Cortex of kidney (tissue), 1 donor: ENCODE measurements around the gene CTDNEP1.
A peak's percentile ranks its signal among the peaks of the same experiment; 100 is the strongest.

Experiments
- DNase-seq: peaks from one replicate; lab custom pipeline; 2025; lab: John Stamatoyannopoulos, UW

The CTDNEP1 gene

DNA sequence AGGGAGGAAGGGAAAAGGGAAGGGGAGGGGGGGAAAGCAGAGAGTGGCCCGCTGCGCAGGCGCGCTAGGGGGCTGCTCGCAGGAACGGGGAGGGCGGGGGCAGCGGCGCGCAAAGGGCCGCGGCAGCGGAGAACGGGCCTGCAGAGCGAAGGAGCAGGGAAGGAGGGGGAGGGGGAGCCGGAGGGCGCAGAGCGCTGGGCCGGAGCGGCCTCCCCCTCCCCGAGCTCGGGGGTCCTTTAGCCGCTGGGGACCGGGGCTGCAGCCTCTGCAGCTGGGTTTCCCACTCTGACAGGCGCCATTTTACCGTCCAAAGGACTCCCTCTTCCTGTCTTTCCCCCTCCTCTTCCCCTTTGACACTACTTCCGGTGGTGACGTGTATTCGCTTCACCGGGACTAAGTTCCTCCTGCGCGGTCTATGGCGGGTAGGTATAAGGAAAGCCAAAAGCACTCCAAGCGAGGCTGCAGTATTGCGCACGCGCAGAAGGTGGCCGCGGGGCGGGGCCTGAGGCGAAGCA lies at the start of gene CTDNEP1:
TSS of gene CTDNEP1 (minus strand) at position 74 of the 515 bp plus-strand sequence. CDS start 438 bp downstream, outside the sequence.
- peak; percentile 71 for DNase-seq

DNA sequence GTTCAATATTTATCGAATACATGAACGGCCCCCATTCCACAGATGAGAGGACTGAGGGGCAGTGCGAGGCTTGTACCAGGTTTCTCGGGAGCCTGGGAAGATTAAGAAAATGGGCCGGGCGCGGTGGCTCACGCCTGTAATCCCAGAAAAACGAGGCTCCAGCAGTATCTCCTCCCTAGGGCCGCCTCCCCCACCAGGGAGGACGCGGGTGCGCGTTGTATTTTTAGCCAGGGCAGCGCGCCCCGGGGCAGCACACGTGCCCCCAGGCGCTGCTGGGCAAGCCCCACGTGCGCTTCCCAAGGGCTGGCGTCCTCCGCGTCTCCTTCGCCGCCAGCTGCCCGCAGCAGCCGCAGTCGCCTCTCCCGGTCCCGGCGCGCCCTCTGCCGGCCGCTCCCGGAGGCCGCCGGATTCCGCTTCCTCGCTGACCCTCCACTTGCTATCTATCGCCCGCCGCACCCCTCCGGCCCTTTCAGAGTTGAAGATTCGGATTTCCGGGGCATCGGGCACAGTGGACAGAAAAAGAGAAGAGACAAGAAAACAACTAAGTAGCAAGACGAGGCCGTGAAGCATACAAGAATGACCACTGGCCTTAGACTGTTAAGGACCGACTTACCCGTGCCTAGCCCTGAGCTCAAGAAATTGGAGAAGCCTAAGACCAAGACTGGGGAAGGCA lies 44.8 kb upstream of the CTDNEP1 start:
- DNase-seq, result no peak

DNA sequence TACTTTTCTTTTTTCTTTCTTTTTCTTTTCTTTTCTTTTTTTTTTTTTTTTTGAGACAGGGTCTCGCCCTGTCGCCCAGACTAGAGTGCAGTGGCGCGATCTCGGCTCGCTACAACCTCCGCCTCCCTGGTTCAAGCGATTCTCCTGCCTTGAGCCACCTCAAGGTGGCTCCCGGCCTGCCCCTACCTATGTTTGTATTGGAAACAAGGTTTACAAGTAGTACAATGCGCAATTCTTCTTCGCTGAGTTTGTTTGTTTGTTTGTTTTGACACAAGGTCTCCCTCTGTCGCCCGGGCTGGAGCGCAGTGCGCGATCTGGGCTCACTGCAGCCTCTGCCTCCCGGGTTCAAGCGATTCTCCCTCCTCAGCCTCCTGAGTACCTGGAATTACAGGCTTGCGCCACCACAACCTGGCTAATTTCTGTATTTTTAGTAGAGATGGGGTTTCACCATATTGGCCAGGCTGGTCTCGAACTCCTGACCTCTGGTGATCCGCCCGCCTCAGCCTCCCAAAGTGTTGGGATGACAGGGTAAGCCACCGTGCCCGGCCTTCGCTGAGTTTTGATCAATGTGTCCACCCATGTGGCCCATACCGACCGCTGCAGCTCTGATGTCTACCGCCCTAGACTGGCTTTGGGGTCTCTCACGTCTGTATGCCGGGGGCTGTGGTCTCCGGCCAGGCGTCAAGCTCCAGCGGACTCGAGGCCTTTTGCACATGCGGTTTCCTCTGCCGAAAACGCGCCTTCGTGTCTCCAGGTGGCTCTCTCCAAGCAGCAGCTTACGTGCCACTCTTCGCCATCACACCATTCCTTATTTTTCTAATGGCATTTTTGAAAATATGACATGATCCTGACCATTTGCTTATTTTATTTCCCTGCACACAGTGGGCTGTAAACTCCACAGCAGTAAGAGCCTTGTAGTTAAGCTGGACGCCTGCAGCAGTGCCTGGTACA lies 44.0 kb upstream of the CTDNEP1 start:
- DNase-seq, result no peak

DNA sequence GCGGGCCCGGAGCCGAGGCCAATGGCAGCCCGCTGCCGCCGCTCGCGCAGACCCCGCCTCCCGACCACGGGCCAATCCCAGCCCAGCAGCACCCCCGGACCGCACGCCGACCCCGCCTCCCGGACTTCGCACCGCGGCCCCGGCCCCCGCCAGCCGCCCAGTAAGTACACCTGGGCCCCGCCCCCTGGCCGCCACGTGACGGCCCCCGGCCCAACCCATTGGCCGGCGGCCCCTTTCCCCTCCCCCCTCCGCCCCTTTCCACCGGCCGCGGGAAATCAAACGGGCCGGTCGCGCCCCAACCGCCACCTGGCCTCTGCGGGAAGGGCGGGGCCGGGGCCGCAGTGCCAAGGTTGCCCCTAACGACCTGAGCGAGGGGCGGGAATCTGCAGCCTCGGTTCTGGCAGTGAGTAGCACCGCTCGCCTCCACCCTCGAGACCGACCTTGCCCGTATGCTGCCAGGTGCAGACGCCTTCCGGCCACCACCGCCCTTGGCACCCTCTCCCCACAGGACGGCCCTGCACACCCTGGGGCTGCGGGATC lies 43.1 kb upstream of the CTDNEP1 start, which contains the start of gene YBX2:
TSS of gene YBX2 (minus strand) at position 26 of the 540 bp plus-strand sequence. CDS start 139 bp downstream, outside the sequence.
- DNase-seq, result no peak

DNA sequence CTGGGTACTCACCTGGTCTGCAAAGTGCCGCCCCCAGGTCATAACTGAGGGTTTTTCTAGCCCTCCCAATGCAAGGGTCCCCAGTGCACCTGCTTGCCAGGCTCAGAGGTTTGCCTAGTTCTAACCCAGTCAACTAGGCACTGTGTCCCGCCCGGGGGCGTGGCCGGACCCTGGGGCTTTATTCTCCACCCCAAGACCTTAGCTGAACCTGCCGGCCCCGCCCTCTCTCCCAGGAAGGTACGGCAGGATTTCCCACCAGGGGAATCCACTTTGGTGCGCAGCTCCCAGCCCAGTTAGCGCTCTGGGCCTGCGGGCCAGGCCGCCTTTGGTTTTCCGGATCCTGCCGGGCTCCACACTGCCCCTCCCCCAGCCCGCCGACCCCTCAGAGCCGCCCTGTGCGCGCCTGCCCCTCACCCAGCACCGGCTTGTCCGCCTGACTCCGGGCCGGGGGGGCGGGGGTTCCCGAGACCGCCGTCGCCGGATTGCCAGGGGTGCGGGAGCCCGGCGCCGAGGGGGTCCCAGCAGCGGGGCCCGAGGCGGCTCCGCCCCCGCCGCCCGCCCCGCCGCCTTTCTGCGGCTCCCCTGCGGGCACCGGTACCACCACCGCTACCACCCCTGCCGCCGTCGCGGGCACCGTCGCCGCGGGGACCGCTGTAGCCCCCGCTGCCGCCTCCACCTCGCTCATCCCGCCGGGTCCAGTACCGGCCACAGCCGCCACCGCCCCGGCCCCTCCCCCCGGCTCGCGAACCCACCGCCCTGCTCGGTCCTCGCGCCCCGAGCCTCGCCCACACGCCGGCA lies 42.5 kb upstream of the CTDNEP1 start:
- no peak for DNase-seq

DNA sequence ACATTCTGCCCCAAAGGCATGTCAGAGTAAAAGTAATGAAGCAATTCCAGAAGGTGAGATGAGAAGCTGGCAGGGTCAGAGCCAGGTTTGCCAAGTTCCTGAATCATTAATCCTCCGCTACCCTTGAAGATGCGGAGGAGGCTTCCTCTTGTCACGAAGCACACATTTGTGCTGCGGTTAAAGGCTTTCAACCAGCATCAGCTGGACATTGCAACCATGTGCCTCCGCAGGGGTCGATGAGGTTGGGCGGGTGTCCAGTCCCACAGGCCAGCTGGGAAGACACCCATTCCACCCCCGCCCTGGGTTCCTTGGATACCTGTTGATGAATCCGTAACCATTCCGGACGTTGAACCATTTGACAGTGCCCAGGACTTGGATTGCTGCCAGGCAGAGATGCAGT lies 41.6 kb upstream of the CTDNEP1 start:
- DNase-seq, result no peak

- no peak for DNase-seq
These were observed 41.2 kb upstream of the CTDNEP1 start for GRCh38 chr17:7292729-7293128.

- DNase-seq, result no peak
These were observed 40.7 kb upstream of the CTDNEP1 start for GRCh38 chr17:7292194-7292593.

GRCh38 chr17:7290685-7291084 lies 39.2 kb upstream of the CTDNEP1 start:
- no peak for DNase-seq

GRCh38 chr17:7290166-7290565 lies 38.6 kb upstream of the CTDNEP1 start:
- no peak for DNase-seq

DNA sequence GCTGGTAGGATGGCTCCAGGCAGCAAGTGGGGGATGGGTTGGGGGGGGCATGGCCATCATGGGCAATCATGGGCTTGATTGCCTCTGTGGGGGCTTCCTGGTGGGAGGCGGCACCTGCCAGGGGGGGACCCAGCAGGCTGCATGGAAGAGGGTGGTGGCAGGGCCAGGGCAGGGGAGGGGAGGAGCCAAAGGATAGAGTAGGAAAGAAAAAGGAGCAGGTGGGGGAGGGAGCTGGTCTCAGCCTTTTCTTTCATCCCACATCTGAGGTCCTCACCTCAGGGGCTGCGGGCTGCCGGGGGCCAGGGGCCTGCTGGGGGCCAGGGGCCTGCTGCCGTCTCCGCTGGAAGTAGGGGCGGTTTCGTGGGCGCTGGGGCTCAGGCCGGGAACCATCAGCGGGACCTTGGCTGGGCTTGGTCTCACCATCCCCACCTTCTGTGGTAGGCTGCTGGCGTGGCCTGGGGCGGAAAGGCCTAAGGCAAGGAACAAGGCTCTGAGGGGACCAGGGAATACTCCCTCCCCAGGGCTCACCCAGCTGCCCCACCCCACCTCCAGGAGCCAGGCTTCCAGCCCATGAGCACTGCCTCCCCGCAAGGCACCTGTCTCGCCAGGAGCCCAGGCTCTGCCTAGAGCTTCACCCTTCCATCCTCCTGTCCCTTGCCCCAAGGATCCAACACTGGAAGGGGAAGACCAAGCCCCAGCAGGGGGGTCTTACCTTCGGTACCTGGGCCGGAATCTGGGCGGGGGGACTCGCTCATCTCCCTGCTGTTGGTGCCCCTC lies 37.9 kb upstream of the CTDNEP1 start:
- no peak for DNase-seq

- no peak for DNase-seq
These were observed 34.1 kb upstream of the CTDNEP1 start for GRCh38 chr17:7285679-7286078.

GRCh38 chr17:7284911-7285310 lies 33.4 kb upstream of the CTDNEP1 start:
- DNase-seq, result no peak

DNA sequence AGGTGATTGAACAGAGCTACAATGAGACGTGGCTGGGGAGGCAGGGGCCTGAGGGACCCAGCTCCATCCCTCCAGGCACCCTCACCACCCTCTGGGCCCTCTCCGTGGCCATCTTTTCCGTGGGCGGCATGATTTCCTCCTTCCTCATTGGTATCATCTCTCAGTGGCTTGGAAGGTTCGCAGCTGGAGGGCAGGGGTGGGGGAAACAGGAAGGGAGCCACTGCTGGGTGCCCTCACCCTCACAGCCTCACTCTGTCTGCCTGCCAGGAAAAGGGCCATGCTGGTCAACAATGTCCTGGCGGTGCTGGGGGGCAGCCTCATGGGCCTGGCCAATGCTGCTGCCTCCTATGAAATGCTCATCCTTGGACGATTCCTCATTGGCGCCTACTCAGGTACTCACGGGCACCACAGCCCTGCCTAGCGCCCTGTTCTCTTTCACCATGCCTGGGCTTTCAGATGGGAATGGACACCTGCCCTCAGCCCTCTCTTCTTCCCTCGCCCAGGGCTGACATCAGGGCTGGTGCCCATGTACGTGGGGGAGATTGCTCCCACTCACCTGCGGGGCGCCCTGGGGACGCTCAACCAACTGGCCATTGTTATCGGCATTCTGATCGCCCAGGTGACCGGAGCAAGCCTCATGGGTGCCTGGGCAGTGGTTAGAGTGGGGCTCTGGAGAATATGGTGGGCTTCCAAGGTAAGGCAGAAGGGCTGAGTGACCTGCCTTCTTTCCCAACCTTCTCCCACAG lies 32.1 kb upstream of the CTDNEP1 start:
- DNase-seq, result no peak

- no peak for DNase-seq
These were observed 31.3 kb upstream of the CTDNEP1 start for GRCh38 chr17:7282752-7283321.

- no peak for DNase-seq
These were observed 30.6 kb upstream of the CTDNEP1 start for GRCh38 chr17:7281953-7282751.

DNA sequence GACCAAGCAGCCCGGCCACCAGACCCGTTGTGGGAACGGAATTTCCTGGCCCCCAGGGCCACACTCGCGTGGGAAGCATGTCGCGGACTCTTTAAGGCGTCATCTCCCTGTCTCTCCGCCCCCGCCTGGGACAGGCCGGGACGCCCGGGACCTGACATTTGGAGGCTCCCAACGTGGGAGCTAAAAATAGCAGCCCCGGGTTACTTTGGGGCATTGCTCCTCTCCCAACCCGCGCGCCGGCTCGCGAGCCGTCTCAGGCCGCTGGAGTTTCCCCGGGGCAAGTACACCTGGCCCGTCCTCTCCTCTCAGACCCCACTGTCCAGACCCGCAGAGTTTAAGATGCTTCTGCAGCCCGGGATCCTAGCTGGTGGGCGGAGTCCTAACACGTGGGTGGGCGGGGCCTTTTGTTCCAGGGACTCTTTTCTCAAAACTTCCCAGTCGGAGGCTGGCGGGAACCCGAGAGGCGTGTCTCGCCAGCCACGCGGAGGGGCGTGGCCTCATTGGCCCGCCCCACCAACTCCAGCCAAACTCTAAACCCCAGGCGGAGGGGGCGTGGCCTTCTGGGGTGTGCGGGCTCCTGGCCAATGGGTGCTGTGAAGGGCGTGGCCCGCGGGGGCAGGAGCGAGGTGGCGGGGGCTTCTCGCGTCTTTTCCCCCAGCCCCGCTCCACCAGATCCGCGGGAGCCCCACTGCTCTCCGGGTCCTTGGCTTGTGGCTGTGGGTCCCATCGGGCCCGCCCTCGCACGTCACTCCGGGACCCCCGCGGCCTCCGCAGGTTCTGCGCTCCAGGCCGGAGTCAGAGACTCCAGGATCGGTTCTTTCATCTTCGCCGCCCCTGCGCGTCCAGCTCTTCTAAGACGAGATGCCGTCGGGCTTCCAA lies 29.8 kb upstream of the CTDNEP1 start, which contains the start of gene SLC2A4:
TSS of gene SLC2A4 (plus strand) at position 645 of the 879 bp plus-strand sequence. CDS start at position 862, 217 bp downstream.
- DNase-seq, result no peak
